KMS-11 (cell line): ENCODE measurements around the gene CARHSP1.

Source experiments
- H2AFZ ChIP-seq: fragments of 200-600 bp; sonication (generic); 2 replicates; pipeline ENCODE4 v1.6.1; 2016; ENCODE audit warnings: antibody characterized with exemption, mixed run types, low read depth
- H3K27ac ChIP-seq: fragments of 200-600 bp; sonication (generic); 2 replicates; pipeline ENCODE4 v1.6.1; 2016; ENCODE audit warnings: mild to moderate bottlenecking, mixed run types
- H3K27me3 ChIP-seq: fragments of 200-600 bp; sonication (generic); 2 replicates; pipeline ENCODE4 v1.6.1; 2017; ENCODE audit warnings: mild to moderate bottlenecking, low read depth, mixed run types, moderate library complexity; ENCODE audit not compliant: insufficient read depth
- H3K36me3 ChIP-seq: fragments of 200-600 bp; sonication (generic); 2 replicates; pipeline ENCODE4 v1.6.1; 2017; ENCODE audit warnings: mild to moderate bottlenecking, mixed run types; ENCODE audit not compliant: insufficient read depth
- H3K4me1 ChIP-seq: fragments of 200-600 bp; sonication (generic); 2 replicates; pipeline ENCODE4 v1.6.1; 2016; ENCODE audit warnings: mild to moderate bottlenecking, low read depth, mixed run types; ENCODE audit not compliant: poor library complexity, severe bottlenecking
- H3K4me2 ChIP-seq: fragments of 200-600 bp; sonication (generic); 2 replicates; pipeline ENCODE4 v1.7.0; 2016; ENCODE audit warnings: mild to moderate bottlenecking, mixed run types
- H3K4me3 ChIP-seq: fragments of 200-600 bp; sonication (generic); IDR thresholded peaks from 2 replicates; pipeline ENCODE4 v1.6.1; 2017; ENCODE audit warnings: low read depth, low read length, mixed read lengths; ENCODE audit not compliant: insufficient read depth
- H3K79me2 ChIP-seq: fragments of 200-600 bp; sonication (generic); 2 replicates; pipeline ENCODE4 v1.6.1; 2016; ENCODE audit warnings: low read depth, mixed run types; ENCODE audit not compliant: insufficient read depth
- H3K9ac ChIP-seq: fragments of 200-600 bp; sonication (generic); 2 replicates; pipeline ENCODE4 v1.6.1; 2016; ENCODE audit warnings: mild to moderate bottlenecking, mixed run types
- H4K20me1 ChIP-seq: fragments of 200-600 bp; sonication (generic); 2 replicates; pipeline ENCODE4 v1.6.1; 2016; ENCODE audit warnings: mild to moderate bottlenecking, mixed run types; ENCODE audit not compliant: insufficient read depth
- TF ChIP-seq, protein P1 (sequence below): fragments of 200-600 bp; sonication (generic); conservative IDR thresholded peaks from 2 replicates; pipeline ENCODE4 v1.6.1; 2017; ENCODE audit warnings: low read depth, mild to moderate bottlenecking, antibody characterized with exemption, low read length, moderate library complexity, mixed read lengths

CARHSP1 gene

DNA sequence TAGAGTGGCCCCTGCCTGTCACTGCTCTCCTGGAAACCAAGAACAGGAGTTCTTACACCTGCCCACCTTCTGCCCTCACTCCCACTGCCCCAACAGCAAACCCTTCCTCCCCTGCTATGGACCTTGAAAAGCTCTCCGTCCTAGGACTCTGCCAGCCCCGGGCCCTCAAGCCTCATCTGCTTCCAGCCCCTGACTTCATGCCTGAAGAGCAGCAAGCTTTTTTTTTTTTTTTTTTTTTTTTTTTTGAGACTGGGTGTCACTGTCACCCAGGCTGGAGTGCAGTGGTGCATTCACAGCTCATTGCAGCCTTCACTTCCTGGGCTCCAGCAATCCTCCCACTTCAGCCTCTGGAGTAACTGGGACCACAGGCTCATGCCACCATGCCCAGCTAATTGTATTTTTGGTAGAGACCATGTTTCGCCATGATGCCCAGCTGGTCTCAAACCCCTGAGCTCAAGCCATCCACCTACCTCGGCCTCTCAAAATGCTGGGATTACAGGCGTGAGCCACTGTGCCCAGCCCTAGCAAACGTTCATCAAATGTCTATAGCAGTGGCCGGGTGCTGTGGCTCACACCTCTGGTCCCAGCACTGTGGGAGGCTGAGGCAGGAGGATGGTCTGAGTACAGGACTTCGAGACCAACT lies 16.9 kb downstream of the CARHSP1 start:
- TF ChIP-seq, protein P1, sequence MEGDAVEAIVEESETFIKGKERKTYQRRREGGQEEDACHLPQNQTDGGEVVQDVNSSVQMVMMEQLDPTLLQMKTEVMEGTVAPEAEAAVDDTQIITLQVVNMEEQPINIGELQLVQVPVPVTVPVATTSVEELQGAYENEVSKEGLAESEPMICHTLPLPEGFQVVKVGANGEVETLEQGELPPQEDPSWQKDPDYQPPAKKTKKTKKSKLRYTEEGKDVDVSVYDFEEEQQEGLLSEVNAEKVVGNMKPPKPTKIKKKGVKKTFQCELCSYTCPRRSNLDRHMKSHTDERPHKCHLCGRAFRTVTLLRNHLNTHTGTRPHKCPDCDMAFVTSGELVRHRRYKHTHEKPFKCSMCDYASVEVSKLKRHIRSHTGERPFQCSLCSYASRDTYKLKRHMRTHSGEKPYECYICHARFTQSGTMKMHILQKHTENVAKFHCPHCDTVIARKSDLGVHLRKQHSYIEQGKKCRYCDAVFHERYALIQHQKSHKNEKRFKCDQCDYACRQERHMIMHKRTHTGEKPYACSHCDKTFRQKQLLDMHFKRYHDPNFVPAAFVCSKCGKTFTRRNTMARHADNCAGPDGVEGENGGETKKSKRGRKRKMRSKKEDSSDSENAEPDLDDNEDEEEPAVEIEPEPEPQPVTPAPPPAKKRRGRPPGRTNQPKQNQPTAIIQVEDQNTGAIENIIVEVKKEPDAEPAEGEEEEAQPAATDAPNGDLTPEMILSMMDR, result no peak
- Histone ChIP-seq H2AFZ (no peak overlapping the region), H3K36me3 (peaks cover 8% of the 10 kb centered on the region; the same call in 1 of the 2 replicates), H3K9ac (no peak overlapping the region), H3K4me1 (peaks cover 6% of the 10 kb centered on the region), H3K27me3 (no peaks in the 10 kb centered on the region), H4K20me1 (peaks cover 5% of the 10 kb centered on the region; the same call in 1 of the 2 replicates), H3K27ac (no peak overlapping the region), H3K4me2 (no peak overlapping the region), H3K79me2 (no peaks in the 10 kb centered on the region; the same call in 1 of the 2 replicates), H3K4me3 (no peak overlapping the region)

DNA sequence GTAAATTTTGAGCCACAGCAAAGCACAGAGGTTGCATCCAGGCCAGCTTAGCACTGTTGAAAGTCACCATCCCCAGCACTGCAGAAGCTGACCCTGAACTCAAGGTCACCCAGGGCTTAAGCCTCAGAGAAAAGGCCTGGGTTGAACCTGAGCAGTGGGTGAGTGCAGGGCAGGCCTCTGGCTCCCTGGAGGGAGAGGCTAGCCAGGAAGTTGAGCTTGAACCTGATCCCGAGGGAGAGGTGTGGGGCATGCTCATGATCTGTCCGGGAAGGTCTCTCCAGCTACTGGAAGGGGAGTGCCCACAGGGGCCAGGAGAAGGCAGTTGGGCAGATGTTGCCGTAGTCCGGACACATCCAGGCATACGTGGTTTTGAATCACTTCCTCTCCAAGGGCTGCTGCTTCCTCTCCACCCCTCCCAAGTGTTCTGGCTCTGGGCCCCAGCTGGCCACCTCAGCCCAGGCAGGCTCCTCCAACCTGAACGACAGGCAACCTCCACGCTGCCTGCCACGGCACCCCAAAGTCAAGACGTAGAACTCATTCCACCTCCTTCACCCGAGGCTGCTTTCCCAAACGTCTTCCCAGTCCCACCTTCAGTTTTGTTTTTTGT lies 18.4 kb downstream of the CARHSP1 start:
- Histone ChIP-seq H3K36me3 (peaks cover 8% of the 10 kb centered on the region; the same call in 1 of the 2 replicates), H3K27ac (no peak overlapping the region), H3K4me3 (no peak overlapping the region), H3K79me2 (peaks cover 14% of the 10 kb centered on the region; the same call in 1 of the 2 replicates), H3K27me3 (no peaks in the 10 kb centered on the region), H3K9ac (no peak overlapping the region), H4K20me1 (peaks cover 5% of the 10 kb centered on the region; the same call in 1 of the 2 replicates), H3K4me2 (no peak overlapping the region), H3K4me1 (peaks cover 6% of the 10 kb centered on the region), H2AFZ (no peak overlapping the region)
- TF ChIP-seq, protein P1, result no peak

DNA sequence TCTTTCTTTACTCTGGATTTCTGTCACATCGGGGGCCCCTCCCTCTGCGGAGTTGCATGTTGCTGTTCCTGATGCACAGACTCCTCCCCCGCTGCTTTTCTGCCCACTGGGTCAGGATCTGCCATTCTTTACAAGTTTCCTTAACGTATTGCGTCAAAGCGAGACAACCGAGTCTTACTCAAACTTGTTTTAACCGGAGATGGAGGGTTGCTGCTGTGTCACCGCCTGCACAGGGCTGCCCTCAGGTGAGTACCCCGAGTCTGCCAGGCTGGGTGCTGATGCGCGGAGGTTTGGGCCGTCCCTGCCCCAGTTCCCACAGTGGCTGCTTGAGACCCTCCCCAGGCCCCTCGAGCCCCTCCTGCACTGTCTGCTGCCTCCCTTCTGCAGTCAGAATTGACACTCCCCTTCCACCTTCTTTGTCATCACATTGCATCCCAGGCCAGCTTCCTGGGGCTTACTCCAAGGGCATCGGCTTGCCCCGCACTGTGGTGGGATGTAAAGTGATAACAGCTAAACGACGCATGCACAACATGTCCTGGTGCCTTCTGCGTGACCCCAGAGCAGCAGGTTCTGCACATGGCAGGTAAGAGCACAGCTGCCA lies 19.3 kb downstream of the CARHSP1 start:
- no peak overlapping the region for H3K27ac ChIP-seq

DNA sequence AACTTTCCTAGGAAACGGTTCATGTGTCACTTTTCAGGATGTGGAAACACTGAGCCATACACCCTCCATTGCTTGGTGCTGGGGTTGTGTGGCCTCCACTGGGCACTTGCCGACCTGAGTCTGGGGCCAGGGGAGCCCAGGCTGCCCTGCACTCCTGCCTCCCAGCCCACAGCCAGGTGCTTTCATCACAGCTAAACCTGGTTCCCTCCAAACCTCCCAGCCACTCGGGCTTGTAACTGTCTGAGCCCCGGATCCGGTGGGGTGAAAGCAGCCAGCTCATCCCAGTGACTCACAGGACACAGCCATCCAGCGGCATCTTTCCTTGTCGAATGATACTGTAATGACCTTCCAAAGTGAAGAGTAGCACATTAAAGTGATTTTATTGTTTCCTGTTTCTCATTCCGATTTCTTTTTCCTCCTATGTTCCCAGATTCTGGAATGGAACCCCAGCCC lies 19.8 kb downstream of the CARHSP1 start:
- H3K4me1 ChIP-seq, result peaks cover 6% of the 10 kb centered on the region
- no peak overlapping the region for H3K27ac ChIP-seq
- H3K27me3 ChIP-seq, result no peaks in the 10 kb centered on the region
- H3K79me2 ChIP-seq, result peaks cover 20% of the 10 kb centered on the region; the same call in 1 of the 2 replicates
- H3K4me3 ChIP-seq, result no peak overlapping the region
- no peak overlapping the region for H3K9ac ChIP-seq
- peaks cover 5% of the 10 kb centered on the region; the same call in 1 of the 2 replicates for H4K20me1 ChIP-seq
- H2AFZ ChIP-seq, result no peak overlapping the region
- no peak overlapping the region for H3K4me2 ChIP-seq
- TF ChIP-seq, protein P1, result no peak
- H3K36me3 ChIP-seq, result peaks cover 8% of the 10 kb centered on the region; the same call in 1 of the 2 replicates

More for the DNA sequence above, 19.3 kb downstream of the CARHSP1 start:
- Histone ChIP-seq H3K4me1 (peaks cover 6% of the 10 kb centered on the region), H3K4me3 (no peak overlapping the region), H3K79me2 (peaks cover 19% of the 10 kb centered on the region; the same call in 1 of the 2 replicates), H3K36me3 (peaks cover 8% of the 10 kb centered on the region; the same call in 1 of the 2 replicates), H3K9ac (no peak overlapping the region), H2AFZ (no peak overlapping the region), H3K4me2 (no peak overlapping the region), H3K27me3 (no peaks in the 10 kb centered on the region), H4K20me1 (peaks cover 5% of the 10 kb centered on the region; the same call in 1 of the 2 replicates)
- TF ChIP-seq, protein P1, result no peak
